WERI-Rb-1 (cell line): ENCODE data around the gene TRAPPC2L.
A peak's percentile ranks its signal among the peaks of the same experiment; 100 is the strongest.

Experiments
- DNase-seq: peaks from one replicate; pipeline ENCODE4 v3.0.0-alpha.2; 2020
- H3K27ac ChIP-seq: fragments of 250-450 bp; sonication (Bioruptor Pico); 2 replicates; pipeline ENCODE4 v1.5.1; 2020; ENCODE audit warnings: mild to moderate bottlenecking, moderate library complexity
- H3K27me3 ChIP-seq: fragments of 250-450 bp; sonication (Bioruptor Pico); 2 replicates; pipeline ENCODE4 v1.5.1; 2021; ENCODE audit warnings: mild to moderate bottlenecking, low read depth, moderate library complexity; ENCODE audit not compliant: insufficient read depth, severe bottlenecking
- H3K36me3 ChIP-seq: fragments of 250-450 bp; sonication (Bioruptor Pico); 2 replicates; pipeline ENCODE4 v1.5.1; 2020; ENCODE audit warnings: mild to moderate bottlenecking, moderate library complexity
- H3K4me3 ChIP-seq: 2 replicates; pipeline ENCODE4 v1.5.1; 2011; ENCODE audit warnings: low read depth, mild to moderate bottlenecking, control low read depth, low read length
- H3K9me3 ChIP-seq: fragments of 250-450 bp; sonication (Bioruptor Pico); 2 replicates; pipeline ENCODE4 v1.5.1; 2021; ENCODE audit warnings: mild to moderate bottlenecking, moderate library complexity; ENCODE audit not compliant: severe bottlenecking
- CTCF ChIP-seq: IDR thresholded peaks from 2 replicates; pipeline ENCODE4 v1.5.1; 2011; ENCODE audit warnings: low read depth, mild to moderate bottlenecking, control low read depth, inconsistent platforms, low read length

TRAPPC2L gene

GRCh38 chr16:88856828-88857727 is at the start of gene TRAPPC2L, which contains the start of gene GALNS:
Gene TRAPPC2L (plus strand): TSS chr16:88857127. CDS start chr16:88857151, 24 bp downstream.
Gene GALNS (minus strand): TSS chr16:88856947. CDS start chr16:88856877, 70 bp downstream.
- no peaks in the 10 kb centered on the region for H3K27me3 ChIP-seq
- H3K9me3 ChIP-seq, result no peaks in the 10 kb centered on the region
- no peak for TF ChIP-seq CTCF
- peak within 1 kb of the TSS; percentile 74 for H3K27ac ChIP-seq
- no peaks in the 10 kb centered on the region; the same call in 1 of the 2 replicates for H3K36me3 ChIP-seq
- DNase-seq, result peak; percentile 92
- H3K4me3 ChIP-seq, result peak within 1 kb of the TSS; percentile 84

GRCh38 chr16:88807142-88807625 is 49.7 kb upstream of the TRAPPC2L start:
- H3K36me3 ChIP-seq, result peaks cover 56% of the 10 kb centered on the region
- H3K27ac ChIP-seq, result no peak overlapping the region
- no peaks in the 10 kb centered on the region for H3K27me3 ChIP-seq
- H3K4me3 ChIP-seq, result no peak overlapping the region
- H3K9me3 ChIP-seq, result no peaks in the 10 kb centered on the region
- no peak for DNase-seq
- TF ChIP-seq CTCF, result no peak

DNA sequence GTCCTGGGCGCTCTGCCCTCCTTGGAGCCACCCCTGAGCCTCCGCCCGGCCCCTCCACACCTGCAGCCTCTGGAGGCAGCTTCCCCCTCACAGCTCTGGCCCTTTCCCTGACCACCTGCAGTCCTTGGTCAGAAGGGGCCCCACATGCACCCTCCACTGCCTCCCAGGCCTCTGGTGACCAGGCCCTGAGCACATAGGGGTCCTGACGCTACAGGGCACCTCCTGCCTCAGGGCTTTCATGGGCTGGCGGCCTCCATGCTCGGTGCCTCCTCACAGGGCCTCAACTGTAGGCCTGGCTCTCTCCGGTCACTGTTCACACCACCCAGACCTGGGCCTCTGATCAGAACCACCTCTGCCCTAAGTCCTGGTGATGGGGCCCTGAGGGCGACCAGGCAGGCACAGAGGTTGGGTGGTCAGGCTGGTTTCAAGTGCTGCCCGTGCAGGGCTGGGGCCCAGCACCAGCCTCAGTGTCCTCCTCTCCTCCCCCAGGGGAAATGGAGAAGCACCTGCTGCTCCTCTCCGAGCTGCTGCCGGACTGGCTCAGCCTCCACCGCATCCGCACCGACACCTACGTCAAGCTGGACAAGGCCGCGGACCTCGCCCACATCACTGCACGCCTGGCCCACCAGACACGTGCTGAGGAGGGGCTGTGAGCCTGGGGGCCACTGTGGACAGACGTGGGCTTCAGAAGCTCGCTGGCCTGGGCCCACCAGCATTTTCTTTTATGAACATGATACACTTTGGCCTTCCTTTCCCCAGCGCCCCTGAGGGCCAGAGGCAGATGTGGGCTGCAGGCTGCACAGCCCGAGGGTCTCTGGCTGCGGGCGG is 49.1 kb upstream of the TRAPPC2L start:
- Histone ChIP-seq H3K9me3 (no peaks in the 10 kb centered on the region), H3K36me3 (peaks cover 56% of the 10 kb centered on the region), H3K27me3 (no peaks in the 10 kb centered on the region), H3K4me3 (no peak overlapping the region), H3K27ac (no peak overlapping the region)
- DNase-seq, result no peak
- no peak for TF ChIP-seq CTCF

- H3K4me3 ChIP-seq, result no peak overlapping the region
- TF ChIP-seq CTCF, result no peak
- DNase-seq, result no peak
- H3K27me3 ChIP-seq, result no peaks in the 10 kb centered on the region
- no peaks in the 10 kb centered on the region for H3K9me3 ChIP-seq
- H3K27ac ChIP-seq, result no peak overlapping the region
- peaks cover 56% of the 10 kb centered on the region for H3K36me3 ChIP-seq
Measured at GRCh38 chr16:88809068-88809675, 47.8 kb upstream of the TRAPPC2L start.

DNA sequence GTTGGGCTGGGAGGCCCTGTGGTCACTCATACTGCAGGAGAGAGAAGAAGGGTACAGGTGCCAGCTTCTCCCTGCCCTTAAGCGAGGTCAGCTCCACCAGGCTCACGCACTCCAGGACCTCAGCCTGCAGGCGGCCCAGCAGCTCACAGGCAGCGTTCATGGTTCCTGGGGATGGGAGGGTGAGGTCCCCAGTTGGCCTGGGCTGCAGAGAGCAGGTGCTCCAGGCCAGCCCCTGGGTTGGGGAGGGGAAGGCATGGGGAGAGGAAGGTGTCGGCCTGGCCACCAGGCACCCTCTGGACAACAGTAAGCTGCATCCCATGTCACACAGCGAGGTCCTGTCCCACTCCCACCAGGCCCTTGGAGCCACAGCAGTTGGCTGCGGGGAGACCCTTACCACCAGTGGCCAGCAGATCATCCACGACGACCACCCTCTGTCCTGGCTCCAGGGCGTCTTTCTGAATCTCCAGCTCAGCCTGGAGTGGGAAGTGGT is 47.2 kb upstream of the TRAPPC2L start:
- no peak for TF ChIP-seq CTCF
- H3K27me3 ChIP-seq, result no peaks in the 10 kb centered on the region
- no peak overlapping the region for H3K27ac ChIP-seq
- DNase-seq, result no peak
- H3K9me3 ChIP-seq, result no peaks in the 10 kb centered on the region
- no peak overlapping the region for H3K4me3 ChIP-seq
- H3K36me3 ChIP-seq, result peaks cover 52% of the 10 kb centered on the region
